HEK293T (cell line): ENCODE results near the gene RNGTT.

Experiments
- CTCF ChIA-PET: fragments of 350-600 bp; formaldehyde crosslinking; extraction: SDS; loops from one replicate; lab custom pipeline; 2021; ENCODE audit warnings: antibody characterized with exemption, inconsistent platforms; lab: Yijun Ruan, JAX
- POLR2A ChIA-PET: fragments of 350-600 bp; formaldehyde crosslinking; extraction: SDS; loops from one replicate; lab custom pipeline; 2020; ENCODE audit warnings: antibody characterized with exemption, inconsistent platforms; lab: Yijun Ruan, JAX
- DNase-seq: peaks from one replicate; pipeline ENCODE4 v3.0.0; 2012; ENCODE audit warnings: mixed read lengths; ENCODE audit errors: extremely low spot score
- ARNT ChIP-seq: fragments of 450-650 bp; IDR thresholded peaks from 2 replicates; pipeline ENCODE4 v1.6.1; 2017; ENCODE audit warnings: mild to moderate bottlenecking
- BHLHE40 ChIP-seq: fragments of 450-650 bp; IDR thresholded peaks from 2 replicates; pipeline ENCODE4 v1.6.1; 2016; ENCODE audit warnings: mild to moderate bottlenecking, moderate library complexity, borderline replicate concordance
- CTBP1 ChIP-seq: fragments of 450-650 bp; IDR thresholded peaks from 2 replicates; pipeline ENCODE4 v1.6.1; 2016; ENCODE audit warnings: borderline replicate concordance
- ELF4 ChIP-seq: fragments of 450-650 bp; IDR thresholded peaks from 2 replicates; pipeline ENCODE4 v1.6.1; 2017; ENCODE audit warnings: antibody characterized with exemption
- FOXA1 ChIP-seq: fragments of 450-650 bp; IDR thresholded peaks from 2 replicates; pipeline ENCODE4 v1.6.1; 2016; ENCODE audit warnings: mild to moderate bottlenecking
- FOXK2 ChIP-seq: fragments of 450-650 bp; IDR thresholded peaks from 2 replicates; pipeline ENCODE4 v1.6.1; 2016; ENCODE audit warnings: mild to moderate bottlenecking
- FOXM1 ChIP-seq: fragments of 450-650 bp; IDR thresholded peaks from 2 replicates; pipeline ENCODE4 v1.6.1; 2017; ENCODE audit warnings: mild to moderate bottlenecking, borderline replicate concordance
- HDGF ChIP-seq: fragments of 450-650 bp; IDR thresholded peaks from 2 replicates; pipeline ENCODE4 v1.6.1; 2017; ENCODE audit warnings: antibody characterized with exemption, borderline replicate concordance
- L3MBTL2 ChIP-seq: fragments of 450-650 bp; conservative IDR thresholded peaks from 2 replicates; pipeline ENCODE4 v1.6.1; 2016; ENCODE audit warnings: mild to moderate bottlenecking
- LEF1 ChIP-seq: fragments of 450-650 bp; IDR thresholded peaks from 2 replicates; pipeline ENCODE4 v1.6.1; 2017; ENCODE audit warnings: mild to moderate bottlenecking, borderline replicate concordance
- NFRKB ChIP-seq: fragments of 450-650 bp; IDR thresholded peaks from 2 replicates; pipeline ENCODE4 v1.6.1; 2016; ENCODE audit warnings: mild to moderate bottlenecking, moderate library complexity
- SP1 ChIP-seq: fragments of 450-650 bp; IDR thresholded peaks from 2 replicates; pipeline ENCODE4 v1.6.1; 2017
- SUZ12 ChIP-seq: fragments of 450-650 bp; IDR thresholded peaks from 2 replicates; pipeline ENCODE4 v1.6.1; 2016; ENCODE audit warnings: mild to moderate bottlenecking
- TARDBP ChIP-seq: fragments of 450-650 bp; IDR thresholded peaks from 2 replicates; pipeline ENCODE4 v1.6.1; 2016
- ZNF384 ChIP-seq: fragments of 450-650 bp; IDR thresholded peaks from 2 replicates; pipeline ENCODE4 v1.6.1; 2016
- TF ChIP-seq, protein P1 (sequence below): fragments of 450-650 bp; IDR thresholded peaks from 2 replicates; pipeline ENCODE4 v1.6.1; 2016

Gene RNGTT

DNA sequence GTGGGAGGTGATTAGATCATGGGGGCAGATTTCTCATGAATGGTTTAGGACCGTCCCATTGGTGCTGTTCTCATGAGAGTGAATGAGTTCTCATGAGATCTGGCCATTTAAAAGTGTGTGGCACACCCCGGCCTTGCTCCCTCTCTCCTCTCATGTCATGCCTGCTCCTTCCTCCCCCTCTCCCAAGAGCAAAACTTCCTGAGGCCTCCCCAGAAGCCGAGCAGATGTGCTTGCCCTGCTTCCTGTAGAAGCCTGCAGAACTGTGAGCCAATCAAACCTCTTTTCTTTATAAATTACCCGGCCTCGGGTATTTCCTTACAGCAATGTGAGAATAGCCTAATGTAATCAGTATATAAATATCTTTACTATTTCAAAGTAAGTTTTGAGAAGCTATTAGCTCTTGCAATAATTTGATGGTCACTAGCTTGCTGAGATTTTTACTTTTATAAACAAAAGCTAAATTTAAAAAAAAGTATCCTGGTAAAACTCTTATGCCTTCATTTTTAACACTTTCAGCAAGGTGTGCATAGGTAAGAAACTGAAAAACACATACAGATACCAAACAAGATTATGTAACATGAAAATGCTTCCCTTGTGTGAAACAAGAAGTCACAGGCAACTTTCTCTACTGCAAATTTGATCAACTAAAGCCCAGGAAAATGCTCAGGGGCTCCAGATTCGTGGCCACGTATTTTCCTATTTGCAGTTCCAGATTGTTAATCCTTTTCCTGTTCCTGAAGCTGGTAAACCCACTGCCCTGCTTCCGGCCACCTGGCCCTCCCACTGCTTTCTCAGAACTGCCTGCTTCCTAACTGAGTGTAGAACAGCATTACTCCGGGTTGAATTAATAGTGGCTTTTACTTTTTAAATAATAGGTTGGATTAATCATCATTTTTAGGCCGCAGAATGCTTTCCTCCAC, 402.1 kb downstream of the RNGTT start:
- CTCF ChIA-PET, result no interaction called here
- DNase-seq, result no peak

More for the DNA sequence above, 402.1 kb downstream of the RNGTT start:
- TF ChIP-seq L3MBTL2, result no peak
- TF ChIP-seq HDGF, result no peak
- TF ChIP-seq SP1, result no peak
- no peak for TF ChIP-seq CTBP1
- TF ChIP-seq FOXM1, result no peak
- TF ChIP-seq ARNT, result no peak
- TF ChIP-seq BHLHE40, result no peak
- TF ChIP-seq ZNF384, result no peak
- TF ChIP-seq SUZ12, result no peak
- TF ChIP-seq FOXK2, result no peak
- no peak for TF ChIP-seq LEF1
- no peak for TF ChIP-seq TARDBP
- TF ChIP-seq FOXA1, result no peak
- TF ChIP-seq, protein P1, sequence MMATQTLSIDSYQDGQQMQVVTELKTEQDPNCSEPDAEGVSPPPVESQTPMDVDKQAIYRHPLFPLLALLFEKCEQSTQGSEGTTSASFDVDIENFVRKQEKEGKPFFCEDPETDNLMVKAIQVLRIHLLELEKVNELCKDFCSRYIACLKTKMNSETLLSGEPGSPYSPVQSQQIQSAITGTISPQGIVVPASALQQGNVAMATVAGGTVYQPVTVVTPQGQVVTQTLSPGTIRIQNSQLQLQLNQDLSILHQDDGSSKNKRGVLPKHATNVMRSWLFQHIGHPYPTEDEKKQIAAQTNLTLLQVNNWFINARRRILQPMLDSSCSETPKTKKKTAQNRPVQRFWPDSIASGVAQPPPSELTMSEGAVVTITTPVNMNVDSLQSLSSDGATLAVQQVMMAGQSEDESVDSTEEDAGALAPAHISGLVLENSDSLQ, result no peak
- no peak for TF ChIP-seq ELF4
- TF ChIP-seq NFRKB, result no peak
- POLR2A ChIA-PET, result no interaction called here
